Measurements from ENCODE around the gene ITGAD.

DNA sequence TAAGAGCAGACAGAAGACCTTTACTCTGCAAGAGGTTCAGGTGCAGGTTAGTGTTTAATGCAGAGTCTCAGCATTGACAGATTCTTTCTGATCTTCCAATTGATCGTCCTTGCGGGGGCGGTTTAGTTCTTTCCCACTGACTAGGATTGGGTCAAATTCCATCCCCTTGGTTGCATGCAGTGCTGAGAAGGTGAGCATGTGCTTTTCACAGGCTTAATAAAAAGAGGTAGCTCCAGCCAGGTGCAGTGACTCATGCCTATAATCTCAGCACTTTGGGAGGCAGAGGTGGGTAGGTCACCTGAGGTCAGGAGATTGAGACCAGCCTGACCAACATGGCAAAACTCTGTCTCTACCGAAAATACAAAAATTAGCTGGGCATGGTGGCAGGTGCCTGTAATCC, 7.5 kb upstream of the ITGAD start:
- TF ChIP-seq, protein P1, sequence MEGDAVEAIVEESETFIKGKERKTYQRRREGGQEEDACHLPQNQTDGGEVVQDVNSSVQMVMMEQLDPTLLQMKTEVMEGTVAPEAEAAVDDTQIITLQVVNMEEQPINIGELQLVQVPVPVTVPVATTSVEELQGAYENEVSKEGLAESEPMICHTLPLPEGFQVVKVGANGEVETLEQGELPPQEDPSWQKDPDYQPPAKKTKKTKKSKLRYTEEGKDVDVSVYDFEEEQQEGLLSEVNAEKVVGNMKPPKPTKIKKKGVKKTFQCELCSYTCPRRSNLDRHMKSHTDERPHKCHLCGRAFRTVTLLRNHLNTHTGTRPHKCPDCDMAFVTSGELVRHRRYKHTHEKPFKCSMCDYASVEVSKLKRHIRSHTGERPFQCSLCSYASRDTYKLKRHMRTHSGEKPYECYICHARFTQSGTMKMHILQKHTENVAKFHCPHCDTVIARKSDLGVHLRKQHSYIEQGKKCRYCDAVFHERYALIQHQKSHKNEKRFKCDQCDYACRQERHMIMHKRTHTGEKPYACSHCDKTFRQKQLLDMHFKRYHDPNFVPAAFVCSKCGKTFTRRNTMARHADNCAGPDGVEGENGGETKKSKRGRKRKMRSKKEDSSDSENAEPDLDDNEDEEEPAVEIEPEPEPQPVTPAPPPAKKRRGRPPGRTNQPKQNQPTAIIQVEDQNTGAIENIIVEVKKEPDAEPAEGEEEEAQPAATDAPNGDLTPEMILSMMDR (IDR thresholded peaks at IDR 0.05; ENCODE audit: low read length) = no peak
- no peak for TF ChIP-seq EZH2phosphoT487 (IDR thresholded peaks at IDR 0.05; ENCODE audit: low read length)
